Cortex of kidney (tissue), 1 donor: ENCODE results near the gene ARSB.

Source experiments
- DNase-seq: peaks from one replicate; lab custom pipeline; 2025; lab: John Stamatoyannopoulos, UW

The ARSB gene

DNA sequence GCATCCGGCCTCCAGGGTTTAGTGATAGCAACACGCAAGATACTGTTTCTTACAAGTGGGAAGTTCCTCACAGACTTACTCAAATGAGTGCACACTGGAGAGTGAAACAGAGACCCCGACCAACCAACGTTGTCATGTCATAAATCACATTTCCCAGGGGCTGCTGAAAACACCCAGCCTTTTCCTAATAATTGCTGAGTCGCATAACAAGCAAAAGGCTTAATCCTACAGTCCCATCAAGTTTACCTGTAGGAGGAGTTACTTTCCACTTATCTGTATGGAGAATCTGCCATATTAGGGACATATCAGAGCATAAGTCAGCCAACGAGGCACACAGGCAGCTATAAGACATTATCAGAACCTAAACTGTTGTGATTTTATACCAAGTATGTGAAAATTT lies 180.1 kb downstream of the ARSB start:
- no peak for DNase-seq

DNA sequence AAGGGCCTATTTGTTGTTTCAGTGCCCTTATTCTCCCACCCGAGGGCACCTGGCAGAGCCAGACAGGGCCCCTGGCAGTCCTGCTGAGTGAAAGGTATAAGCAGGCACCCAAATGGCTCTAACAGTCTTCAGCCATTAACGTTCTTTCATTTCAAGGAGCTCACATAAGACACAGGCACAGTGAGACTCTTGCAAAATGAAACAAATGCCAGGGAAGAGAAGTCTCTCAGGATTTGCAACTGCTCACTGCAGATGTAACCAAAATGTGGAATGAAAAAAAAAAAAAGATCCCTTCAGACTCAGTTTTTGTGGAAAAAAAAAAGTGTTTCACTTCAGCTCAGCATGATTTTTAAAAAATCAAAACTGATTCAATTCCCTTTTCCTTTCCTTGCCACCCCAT lies 181.2 kb downstream of the ARSB start:
- DNase-seq: no peak

GRCh38 chr5:78803353-78803752 lies 181.8 kb downstream of the ARSB start:
- no peak for DNase-seq

DNA sequence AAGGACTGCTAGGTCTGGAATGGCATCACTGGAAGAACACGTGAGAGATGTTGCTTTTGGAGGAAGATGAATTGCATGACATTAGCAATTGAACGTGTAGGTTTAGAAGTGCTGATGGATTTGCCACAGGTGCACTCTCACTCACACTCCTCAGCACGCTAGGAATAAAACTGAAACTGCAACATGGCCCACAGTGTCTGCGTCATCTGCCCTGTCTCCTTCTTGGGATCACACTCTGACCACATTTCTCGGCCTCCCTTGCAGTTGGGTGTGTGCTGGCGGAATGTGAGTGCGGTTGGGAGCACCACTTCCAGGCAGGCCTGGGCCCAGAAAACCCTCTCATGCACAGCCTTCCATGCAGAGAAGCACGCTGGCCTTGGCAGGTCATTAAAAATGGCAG lies 183.7 kb downstream of the ARSB start:
- DNase-seq: no peak

- DNase-seq: no peak
Observed at GRCh38 chr5:78799266-78800017, 185.7 kb downstream of the ARSB start.

DNA sequence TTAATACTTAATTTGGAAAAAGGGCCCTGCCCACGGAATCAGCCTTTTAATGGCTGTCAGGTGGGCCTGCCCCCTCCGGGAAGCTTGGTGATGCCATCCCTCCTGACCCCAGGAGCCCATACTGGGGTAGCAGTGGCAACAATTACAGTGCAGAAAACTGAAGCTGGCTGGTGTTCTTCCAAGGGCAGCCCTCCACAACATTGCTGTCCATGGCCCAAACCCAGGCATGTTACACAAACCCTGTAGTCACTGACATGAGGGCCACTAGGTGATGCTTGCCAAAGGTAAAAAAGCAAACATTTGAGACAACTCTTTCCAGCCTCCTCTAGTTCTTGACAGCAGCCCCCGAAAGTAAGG lies 186.5 kb downstream of the ARSB start:
- no peak for DNase-seq

DNA sequence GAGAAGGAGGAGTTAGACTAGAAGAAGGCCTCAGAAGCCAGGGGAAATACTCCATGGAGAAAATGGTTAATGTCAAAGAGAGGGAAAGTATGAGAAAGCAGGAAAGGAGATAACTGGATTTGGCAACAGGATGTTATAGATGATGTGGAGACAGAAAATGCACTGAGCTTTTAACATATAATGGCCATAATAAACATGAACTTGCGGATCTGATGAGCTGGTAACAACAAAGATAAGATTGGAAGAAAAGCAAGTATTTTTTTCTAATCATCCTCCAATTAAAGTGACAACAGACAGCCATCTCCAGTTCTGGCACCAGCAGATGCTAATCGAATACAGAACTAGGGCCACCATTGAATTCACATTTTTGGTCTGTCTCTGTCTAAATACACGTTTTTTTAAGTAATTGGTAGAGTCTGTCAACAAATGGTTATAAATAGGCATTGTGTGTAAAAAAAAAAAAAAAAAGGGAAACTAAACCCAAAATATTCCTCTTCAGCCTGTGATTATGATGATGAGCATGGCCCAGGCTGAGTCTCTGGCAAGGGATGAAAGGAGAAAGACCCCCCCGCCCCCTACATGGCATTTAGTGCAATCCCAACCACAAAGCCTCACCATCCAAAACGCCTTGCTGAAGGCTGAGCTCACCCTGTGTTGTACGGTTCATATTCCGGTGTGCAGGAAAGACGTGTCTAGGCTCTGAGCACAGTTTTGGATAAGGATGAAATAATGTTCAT lies 187.0 kb downstream of the ARSB start:
- DNase-seq: no peak

GRCh38 chr5:78795757-78796156 lies 189.4 kb downstream of the ARSB start:
- DNase-seq: no peak

GRCh38 chr5:78794693-78795215 lies 190.4 kb downstream of the ARSB start:
- no peak for DNase-seq

GRCh38 chr5:78793907-78794662 lies 191.0 kb downstream of the ARSB start:
- no peak for DNase-seq

GRCh38 chr5:78792345-78793055 lies 192.6 kb downstream of the ARSB start:
- no peak for DNase-seq

DNA sequence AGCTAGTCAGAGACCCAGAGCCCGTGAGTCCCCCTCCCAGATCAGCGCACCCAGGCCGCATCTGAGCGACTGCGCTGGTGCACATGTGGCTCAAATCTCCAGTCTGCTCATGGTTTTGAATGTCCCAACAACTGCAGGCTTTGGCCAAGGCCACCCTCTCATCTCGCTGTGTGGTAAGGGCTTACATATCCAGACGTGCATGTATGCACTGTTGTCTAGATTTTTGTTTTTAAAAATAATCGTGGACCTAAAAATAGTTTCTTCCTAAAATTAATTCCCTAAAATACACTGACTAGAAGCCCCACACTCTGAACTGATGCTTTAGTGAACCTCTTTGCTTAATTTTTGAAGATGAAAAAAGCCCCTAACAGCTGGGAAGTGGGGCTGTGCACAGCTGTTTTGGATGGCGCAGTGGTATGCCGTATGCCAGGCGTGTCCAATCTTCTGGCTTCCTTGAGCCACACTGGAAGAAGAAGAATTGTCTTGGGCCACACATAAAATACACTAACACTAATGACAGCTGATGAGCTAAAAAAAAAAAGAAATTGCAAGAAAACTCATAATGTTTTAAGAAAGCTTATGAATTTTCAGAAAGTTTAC lies 193.5 kb downstream of the ARSB start:
- no peak for DNase-seq

- no peak for DNase-seq
Observed at GRCh38 chr5:78787783-78788182, 197.3 kb downstream of the ARSB start.

DNA sequence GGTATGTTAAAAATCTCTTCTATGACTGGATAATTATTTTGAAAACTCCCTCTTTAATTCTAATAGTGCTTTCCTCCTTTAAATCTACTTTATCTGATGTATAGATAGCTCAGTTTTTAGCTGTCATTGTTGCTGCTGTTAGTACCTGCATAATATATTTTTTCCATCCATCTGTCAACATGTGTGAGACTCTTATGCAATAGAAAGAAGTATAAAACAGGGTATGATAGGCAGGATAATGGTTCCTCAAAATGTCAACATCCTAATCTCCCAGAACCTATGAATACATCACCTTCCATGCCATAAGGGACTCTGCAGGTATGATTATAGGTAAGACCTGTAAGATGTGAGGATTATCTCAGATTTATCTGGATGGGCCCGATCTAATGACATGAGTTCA lies 199.7 kb downstream of the ARSB start:
- DNase-seq: no peak

DNA sequence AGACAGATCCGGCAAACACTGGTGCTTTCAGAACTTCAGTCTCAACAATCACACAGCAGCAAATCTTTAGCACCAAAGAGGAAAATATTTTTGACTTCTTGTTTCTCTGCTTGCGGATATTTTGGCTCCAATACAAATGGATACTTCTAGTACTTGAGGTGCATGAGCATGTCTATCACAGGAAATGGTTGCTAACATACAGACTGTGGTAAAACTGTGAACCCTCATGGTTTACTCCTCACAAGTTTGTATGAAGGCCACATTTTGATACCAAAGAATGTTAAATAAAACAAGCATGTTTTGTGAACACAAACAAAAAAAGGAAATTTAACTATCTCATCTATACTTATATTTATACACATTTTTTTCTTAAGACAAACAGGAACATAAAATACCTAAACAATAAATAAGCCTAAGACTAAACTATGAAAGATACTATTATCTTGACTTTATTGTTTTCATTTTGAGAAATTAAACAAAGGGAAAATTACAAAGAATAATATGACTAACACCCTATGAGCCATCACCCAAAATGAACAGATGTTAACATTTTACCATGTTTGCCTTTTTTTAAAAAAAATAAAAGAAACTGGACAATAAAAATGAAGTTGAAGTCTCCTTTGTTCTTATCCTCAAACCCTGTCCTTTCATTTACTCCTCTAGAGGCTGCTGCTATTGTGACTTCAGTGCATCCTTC lies 201.5 kb downstream of the ARSB start:
- DNase-seq: no peak

GRCh38 chr5:78782728-78783127 lies 202.4 kb downstream of the ARSB start:
- no peak for DNase-seq

DNA sequence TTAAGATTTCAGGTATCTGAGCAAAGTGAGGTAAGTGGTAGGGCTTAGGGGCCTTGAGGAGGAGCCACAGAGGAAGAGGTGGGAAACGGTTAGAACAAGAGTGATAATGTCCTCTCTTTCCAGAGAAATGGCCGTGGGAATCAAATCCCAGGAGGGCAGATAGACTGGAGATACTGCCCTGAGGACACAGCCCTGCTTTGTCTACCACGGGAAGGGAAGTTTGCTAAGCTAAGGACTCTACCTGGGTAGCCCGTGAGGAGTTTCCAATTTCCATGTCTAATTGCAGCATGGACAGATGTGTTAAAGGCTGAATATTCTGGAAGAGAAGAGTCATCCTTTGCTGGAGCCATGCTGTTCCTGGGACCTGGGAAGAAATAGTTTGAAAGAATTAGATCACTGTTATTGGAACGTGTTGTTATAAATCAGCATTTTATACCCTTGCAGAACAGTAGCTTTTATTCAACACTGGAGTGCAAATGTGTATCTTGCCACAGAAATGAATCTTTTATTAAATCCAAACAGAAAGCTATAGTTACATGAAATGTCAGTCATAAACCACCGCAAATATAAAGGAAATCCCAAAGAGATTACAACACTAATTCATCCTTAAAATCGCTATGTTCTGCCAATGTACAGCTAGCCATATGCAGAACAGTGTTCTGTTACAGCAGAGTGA lies 203.4 kb downstream of the ARSB start:
- DNase-seq: no peak

- DNase-seq: no peak
Observed at GRCh38 chr5:78779771-78780616, 205.1 kb downstream of the ARSB start.

DNA sequence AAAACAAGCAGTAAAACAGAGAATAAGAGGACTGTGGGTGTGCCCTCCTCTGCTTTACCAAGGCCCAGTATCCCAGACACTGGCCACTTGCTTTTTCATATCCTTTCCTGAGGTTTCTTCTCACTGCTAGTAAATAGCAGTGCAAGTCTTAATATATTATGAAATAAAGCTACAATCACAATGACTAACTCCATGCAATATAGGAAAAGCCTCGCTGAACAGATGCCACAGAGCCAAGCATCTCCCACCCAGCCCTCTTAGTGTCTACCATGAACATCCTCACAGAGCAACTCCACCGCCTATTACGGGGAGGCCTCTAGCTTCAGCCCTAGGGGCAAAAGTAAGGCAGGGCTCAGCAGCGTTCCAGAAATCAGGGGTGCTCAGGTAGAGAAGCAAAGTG lies 205.8 kb downstream of the ARSB start:
- DNase-seq: no peak

- no peak for DNase-seq
Observed at GRCh38 chr5:78778538-78778937, 206.6 kb downstream of the ARSB start.
